HG02981 (cell line): ENCODE data around the gene MAML3.

Source experiments
- ATAC-seq: cut with Tn5 transposase; IDR thresholded peaks from one replicate; pipeline ENCODE4 v1.9.1; 2021; ENCODE audit warnings: mild to moderate bottlenecking, moderate library complexity; ENCODE audit not compliant: unreplicated experiment

Gene MAML3

DNA sequence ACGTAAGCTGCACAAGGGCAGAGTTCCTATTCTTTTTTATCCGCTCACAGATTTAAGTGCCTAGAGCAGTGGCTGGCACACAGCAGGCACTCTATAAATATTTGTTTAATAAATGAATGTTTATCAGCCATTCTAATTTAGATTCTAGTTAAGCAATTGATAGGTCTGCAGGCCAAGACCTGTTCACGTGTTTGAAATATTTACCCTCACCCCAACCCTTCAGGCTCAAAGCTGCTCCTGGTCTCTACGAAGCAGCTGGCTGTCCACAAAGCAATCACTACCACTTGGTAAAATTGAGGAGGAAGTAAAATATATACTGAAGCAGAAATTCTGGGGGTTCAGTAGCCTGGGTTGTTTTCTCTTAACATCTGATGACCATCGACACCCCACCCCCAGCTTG is 330.2 kb downstream of the MAML3 start:
- no peak for ATAC-seq

DNA sequence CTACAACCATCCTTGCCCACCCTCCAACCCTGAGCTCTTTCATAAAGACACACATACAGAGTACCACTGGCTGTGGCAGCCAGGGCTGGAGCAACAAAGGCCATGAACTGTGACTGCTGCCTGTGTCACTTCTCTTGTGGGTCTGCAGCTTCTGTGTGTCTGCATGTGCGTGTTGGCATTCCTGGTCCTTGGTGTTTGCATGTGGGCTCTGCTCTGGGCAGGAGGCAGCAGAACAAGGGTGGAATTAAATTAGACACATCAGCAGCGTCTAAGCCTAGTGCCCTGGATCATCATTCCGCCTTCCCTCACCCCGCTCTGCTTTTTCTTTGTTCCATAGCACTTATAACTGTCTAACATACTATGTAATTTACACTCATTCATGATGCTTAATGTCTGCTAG is 330.6 kb downstream of the MAML3 start:
- ATAC-seq: no peak

DNA sequence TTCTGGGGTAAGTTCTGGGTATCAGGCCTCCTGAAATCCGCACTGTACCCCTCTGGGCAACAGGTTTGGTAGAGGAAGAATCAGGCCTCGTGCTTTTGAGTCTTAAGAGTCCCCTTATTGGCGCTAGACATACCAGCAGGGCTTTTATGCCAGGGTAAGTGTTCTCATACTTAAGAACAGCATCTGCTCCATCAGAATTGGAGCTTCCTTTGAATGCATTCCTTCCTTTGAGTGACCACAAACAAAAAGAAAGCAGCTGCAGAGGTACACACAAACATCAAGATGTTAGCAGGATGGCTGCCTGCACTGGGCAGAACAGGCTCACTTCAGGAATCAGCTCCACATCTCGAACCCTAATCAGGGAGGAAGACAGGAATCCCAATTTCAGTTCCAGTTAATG is 331.6 kb downstream of the MAML3 start:
- no peak for ATAC-seq

DNA sequence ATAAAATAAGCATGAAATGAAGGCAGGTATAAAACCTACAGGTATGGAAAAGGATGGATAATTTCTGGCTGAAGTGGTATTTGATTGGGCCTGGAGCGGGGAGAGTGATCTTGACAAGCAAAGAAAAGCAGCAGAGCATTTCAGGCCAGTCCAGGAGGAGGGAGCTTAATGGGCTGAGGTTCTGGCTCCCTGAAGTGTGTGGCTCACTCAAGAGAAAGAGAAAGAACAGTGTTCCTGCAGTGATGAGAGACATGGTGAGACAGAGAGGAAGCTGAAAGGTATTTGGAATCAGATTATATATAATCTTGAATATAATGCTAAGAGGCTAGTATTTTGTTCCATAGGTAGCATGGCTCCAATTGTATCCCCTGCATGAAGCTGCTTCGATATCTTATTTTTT is 334.9 kb downstream of the MAML3 start:
- ATAC-seq: no peak

DNA sequence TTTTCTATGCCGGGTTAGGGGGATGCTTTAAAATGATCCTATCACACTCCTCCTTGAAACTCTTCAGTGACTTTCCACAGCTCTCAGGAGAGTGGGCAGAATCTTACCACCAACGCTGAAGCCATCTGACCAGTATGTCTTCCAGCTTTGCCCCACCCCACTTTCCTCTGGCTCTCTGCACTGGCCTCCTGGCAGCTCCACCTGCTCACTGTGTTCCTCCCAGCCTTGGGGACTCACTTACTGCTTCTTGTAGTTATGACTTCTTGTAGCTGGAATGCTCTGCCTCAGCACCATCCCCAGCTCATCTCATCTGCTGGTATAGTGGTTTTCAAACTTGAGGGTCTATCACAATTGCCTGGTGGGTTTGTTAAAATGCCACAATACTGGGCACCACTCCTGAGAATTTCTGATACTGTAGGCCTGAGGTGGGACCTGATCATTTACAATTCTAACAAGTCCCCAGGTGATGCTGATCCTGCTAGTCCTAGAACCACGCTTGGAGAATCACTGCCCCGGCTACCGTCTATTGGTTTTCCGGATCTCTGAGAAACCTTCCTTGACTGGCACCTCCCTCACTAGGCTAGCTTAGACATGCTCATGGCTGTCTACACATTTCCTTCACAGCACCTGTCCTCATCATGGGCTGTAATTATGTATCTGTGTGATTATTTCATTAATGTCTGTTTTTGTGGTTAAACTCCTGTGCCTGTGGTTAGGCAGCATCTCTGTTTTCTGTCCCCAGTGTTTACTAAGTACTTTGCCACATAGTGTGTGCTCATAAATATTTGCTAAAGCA is 336.1 kb downstream of the MAML3 start:
- no peak for ATAC-seq

DNA sequence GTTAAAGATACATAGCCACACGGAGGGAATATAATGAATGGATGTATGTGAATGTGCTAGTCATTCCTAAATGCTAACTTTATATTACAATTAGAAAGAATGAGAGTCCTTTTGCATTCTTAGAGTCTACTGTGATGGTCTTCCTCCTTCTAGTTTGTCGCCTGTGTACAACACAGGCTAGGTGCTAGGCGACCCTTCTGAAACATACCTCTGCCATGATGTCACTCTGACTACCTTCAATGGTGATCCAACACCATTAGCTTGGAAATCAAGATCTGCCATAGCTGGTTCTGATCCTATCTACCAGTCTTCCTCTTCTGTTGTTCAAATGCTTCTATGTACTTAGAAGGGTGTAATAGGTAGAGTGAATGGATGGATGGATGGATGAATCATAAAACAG is 337.1 kb downstream of the MAML3 start:
- ATAC-seq: no peak

DNA sequence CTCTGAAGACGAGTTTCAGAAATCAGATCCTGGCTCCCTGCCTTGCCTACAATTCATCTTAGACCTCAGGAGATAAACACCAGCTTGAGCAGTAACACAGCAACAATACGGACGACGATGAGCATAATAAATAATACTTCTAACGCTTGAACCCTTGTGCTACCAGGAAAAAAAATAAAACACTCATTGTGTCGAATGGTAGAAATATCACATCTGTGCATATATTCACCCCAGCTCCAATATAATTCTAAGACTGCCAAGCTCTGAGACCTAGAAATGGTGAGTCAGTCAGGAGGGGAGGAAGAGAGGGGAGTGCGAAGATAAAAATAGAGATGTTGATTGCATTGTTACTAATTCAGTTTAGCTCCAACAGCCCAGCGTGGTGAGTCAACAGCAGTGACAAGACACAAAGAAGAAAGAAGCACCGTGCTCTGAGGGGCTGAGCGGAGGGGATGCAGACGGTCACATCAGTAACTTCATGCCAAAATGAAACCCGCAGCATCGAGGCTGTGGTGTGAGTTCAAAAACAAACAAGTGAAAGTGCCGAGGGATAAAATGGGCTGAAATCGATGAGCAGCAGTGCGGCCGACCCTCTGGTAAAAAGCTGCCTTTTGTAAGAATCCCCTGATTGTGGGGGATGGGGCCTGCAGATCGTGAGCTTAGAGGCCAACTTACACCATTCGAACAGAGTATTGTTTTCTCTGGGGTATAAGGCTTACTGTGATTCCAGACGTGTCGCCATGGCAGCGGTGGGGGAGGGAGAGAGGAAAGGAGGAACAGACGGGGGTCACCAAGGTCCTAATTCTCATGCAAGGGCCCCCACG is 338.0 kb downstream of the MAML3 start:
- no peak for ATAC-seq

DNA sequence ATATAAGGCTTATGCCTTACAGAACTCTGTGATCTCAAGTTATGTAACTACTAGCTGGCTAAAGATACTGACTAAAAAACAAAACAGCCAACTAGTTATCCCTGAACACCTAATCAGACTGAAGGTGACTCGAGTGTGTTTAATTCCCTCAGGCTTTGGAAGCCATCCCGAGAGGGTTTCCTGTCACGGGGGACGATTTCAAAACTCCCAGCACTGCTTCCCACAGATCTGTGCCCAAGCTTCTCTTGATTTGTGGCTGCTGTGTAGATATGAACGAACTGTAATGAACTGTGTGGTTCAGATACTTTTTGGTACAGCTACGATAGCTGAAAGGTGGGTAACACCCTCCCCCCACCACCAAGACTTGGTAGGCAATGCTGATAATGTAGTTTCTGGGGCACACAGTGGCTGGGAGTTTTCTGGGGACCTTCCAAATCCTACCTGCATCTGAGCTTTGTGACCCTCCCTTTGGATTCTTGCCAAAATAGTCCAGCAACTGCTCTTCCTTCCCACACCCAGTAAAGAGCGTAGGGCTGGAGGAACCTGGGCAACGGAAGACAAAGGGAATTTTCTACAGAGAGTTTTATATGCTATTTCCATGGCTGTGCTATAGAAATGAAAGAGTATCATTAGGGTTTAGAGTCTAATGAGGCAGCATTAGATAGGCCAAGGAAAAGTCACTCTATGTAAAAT is 339.5 kb downstream of the MAML3 start:
- ATAC-seq: no peak

DNA sequence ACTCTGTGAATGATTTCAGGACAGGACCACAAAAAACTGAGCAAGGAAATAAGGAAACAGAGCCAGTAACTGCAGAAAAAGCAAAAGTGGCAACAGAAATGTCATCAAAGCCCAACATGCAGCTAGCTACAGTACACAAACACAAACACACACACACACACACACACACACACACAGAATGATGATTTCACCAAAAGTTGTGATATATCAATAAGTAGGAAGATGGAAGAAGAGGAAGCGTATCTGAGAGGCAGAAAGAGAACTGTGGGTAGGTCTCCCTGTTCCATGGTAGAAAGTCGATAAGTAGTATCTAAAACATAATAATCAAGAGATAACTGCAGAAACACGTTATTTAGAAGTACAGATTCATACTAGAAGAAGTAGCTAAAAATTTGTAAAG is 340.1 kb downstream of the MAML3 start:
- no peak for ATAC-seq

DNA sequence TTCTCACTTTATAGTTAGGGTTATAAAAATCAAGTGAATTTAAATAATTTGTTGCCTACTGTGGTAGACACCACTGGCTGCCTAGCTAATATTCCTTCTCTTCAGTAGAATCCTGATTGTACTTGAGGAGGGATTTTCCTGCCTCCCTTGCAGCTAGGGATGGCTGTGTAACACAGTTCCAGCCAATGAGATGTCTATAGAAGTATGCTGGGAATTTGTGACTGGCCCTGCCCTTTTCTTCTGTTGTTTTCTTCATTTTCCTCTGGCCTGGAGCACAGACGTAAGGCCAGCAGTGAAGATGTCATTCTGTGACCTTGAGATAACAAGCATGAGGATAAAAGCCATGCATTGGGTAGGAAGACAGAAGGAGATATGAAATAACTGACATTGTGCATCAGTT is 343.3 kb downstream of the MAML3 start:
- no peak for ATAC-seq

DNA sequence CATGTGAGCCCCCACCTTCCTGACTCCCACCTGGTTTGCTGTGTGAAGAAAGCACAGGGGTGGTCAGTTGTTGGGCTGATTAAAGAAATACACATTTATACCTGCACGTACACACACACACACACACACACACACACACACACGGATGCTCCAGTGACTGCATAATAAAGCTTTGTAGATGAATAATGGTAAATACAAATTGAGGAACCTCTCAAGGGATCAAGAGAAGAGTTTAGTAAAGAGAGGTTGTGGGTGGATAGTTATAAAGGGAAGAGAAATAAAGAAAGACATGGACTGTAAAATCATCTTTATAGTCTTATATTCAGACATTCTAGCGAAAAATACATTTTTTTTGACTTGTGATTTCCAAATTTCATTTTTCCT is 344.2 kb downstream of the MAML3 start:
- ATAC-seq: no peak

DNA sequence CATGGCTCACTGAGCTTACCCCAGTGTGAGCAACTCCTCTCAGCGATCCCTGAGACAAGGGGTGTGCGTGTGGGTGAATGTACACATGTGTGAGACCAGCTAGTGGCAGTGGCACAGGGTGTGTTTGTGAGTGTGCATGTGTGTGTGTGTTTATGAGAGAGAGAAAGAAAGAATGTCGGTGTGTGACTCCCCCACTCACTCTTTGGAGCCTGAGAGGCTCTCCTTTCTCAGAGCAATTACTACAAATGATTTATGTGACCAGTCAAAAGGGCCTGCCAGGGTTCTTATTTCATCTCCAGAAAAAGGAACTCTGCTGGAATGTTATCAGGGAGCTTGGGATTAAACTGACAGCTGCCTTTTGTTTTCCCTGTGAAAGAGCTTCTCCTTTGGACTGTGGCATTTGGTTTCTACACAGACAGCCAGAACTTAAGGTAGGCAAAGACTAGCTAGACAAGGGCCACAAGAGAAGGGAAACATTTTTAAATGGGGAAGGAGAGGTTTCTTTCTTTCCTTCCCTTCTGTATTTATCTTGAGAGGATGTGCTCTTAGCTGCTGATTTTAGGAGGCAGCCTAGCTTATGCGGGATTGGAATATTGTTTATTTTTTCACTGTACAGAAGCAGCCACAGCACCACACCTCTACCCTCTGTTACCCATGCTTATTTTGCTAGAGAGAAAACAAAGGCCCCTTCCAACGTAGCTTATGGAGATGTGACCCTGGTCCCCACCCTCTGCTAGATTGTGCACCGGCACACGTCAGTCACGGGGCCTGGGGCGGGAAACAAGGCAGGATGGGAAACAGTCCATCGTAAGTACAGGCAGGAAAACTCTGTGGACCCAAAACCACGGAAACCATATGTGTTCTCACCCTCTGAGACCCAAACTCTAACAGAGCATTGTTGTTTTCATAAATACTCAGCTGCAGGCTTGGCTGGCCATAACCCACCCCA is 344.9 kb downstream of the MAML3 start:
- no peak for ATAC-seq

DNA sequence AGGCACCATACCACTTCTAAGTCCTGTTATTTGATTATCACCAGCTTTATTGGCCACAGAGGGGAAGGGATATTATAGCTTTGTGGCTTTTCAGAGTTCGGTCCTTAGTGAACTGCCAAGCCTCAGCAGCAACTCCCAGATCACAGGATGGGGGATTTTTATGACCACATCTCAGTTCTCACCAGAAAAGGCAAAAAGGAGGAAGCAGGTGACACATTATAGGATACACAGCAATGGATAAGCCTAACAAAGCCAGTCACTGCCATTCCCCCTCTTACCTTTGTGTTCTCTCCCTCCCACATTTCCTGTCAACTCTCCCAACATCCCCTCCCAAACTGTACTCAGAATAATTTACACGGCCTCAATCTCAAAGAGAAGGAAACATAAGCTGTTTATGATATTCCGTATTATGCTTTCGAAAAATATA is 345.6 kb downstream of the MAML3 start:
- ATAC-seq: no peak

DNA sequence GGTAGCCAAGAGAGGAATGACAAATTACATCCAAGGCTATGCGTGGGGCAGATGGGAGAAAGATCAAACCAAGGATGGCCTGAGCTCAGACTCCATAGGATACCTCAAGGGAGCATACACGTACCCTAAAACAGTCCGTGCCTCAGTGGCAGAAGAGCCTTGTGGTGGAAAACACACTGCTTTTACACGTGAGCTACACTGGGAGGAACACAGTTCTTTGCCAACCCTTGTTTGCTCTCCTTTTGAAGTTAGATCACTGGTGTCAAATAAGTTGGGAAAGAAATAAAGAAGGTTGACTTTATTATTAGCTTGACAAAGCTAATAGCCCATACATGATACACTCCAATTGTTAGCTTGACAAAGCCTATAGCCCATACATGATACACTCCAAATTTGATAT is 346.5 kb downstream of the MAML3 start:
- ATAC-seq: no peak

DNA sequence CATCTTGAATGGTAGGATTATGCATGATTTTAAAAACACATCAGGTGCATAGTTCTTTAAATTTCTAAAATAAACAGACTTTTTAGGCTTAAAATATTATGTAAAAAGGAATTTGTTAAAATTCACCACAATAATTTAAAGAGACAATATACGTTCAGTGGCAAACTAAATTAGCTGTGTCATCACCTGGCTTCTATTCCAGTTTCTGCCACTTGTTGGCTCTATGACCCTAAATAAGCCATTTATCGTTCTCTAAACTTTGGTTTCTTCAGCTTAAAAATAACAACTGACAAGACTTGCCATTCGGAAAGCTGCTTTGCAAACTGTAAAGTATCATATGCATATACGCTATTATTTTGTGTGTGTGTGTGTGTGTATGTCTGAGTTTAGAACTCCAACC is 347.1 kb downstream of the MAML3 start:
- ATAC-seq: no peak

DNA sequence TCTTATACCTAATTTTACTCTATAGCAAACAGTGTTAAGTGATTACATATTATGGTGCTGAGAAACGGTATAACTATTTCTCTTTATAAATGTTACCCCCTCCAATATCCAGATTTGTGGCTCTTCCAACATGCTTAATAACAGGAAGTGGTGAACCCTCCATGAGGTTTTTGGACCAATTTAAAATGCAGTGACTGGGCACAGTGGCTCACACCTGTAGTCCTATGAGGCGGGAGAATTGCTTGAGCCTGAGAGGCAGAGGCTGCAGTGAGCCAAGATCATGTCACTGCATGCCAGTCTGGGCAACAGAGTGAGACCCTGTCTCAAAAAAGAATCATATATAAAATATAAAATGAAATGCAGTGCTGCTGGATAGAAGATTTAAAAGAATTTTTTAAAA is 351.1 kb downstream of the MAML3 start:
- no peak for ATAC-seq

DNA sequence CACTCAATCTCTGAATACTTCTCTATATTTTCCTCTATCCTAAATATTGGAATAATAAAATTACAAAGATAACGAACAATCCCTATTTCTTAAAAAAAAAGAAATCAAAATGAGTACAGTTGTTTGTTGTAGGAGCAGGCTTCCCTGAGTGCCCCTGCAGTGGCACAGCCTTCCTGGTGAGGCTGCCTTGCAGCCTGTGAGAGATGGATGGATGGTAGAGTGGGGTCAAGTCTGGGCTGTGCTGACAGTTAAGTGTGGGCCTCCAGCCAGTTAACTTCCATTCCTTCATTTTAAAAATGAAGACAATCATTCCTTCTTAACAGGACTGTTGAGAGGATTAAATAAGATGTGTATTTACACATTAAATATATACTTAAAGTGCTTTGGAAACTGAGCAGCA is 351.5 kb downstream of the MAML3 start:
- ATAC-seq: no peak

DNA sequence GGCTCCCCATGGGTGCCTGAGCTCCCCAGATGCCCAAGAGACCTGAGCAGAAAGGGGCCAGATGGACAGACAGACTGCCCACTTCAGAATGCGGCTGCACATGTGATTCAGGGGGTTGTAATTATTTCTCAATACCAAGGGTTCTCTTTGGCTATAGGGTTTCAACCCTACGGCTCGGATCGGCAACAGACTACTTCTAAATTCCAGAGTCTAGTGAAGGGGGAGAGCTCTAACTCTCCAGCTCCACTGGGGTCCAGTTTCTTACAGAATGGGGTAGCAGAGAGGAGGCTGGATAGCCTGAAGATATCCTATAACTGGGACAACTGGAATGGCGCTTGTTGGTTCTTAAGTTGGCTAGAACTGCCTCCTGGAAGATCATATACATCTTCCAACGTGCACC is 352.1 kb downstream of the MAML3 start:
- ATAC-seq: no peak

DNA sequence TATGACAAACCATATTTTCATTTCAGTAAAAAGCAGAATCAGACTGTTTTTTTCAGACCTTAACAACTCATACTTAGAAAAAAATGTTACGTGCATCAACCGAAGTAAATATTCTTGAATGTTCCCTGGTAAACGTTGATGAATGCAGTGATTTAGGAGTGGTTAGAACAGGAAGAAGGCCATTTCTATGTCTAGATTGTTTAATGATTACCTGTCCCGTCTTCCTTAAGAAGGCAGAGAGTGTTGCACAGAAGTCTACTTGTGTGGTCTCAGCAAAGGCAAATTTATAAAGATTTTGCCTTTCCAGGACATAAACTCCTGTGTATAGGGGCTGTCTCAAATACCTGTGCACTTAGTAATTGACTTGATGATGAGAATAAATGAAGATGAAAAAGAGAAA is 353.9 kb downstream of the MAML3 start:
- no peak for ATAC-seq

DNA sequence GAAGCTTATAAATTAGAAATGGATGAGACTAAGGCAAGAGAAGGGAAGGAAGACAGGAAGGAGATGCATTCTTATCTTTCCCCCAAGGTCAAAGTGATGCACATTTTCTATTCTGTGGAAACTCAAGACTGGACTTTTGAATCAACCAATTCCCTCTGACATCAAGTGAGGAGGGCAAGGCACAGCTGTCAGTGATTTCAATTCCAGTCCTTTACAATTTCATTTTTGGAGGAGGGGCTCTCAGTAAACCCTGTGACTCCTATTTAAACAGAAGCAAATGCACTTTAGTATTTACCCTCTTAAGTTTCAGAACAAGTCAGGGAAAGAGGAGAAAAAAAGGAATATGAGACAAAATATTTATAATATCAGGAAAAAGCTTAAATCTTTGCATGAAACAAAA is 354.4 kb downstream of the MAML3 start:
- ATAC-seq: no peak

DNA sequence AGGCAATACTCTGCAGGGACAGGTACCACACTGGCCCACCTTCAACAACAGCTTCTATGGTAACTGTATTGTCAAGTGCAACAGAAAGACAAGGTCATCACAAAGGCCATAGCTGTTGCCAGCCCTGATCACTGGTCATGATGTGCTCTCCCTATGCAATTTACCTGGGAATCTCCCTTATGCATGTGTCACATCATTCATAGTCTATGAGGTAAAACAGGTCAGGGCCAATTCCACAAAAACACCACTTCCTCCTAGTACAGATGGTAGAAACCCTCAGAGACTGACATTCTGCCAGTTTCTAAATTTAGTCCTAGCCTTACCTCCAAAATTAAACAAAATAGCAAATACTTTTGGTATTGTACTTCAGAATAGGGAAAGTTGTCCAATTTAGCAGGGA is 355.5 kb downstream of the MAML3 start:
- peak; percentile 59 for ATAC-seq
